ENCODE results near the gene KLK11.

Gene KLK11

GRCh38 chr19:51064534-51065220 is 38.3 kb upstream of the KLK11 start, which contains the start of gene KLK13:
KLK13 (minus strand) TSS chr19:51065092; CDS start chr19:51065067, 25 bp downstream.
- no peak for DNase-seq (ENCODE audit: extremely low read depth, low read depth)
- TF ChIP-seq CTCF (IDR thresholded peaks at IDR 0.05; ENCODE audit: low read depth, low read length, missing control alignments) = no peak
- H3K4me3 ChIP-seq (replicated peaks; ENCODE audit: low read depth, low read length) = no peak within 1 kb of the TSS

GRCh38 chr19:51063664-51064063 is 37.2 kb upstream of the KLK11 start:
- DNase-seq (ENCODE audit: extremely low read depth, low read depth) = no peak
- TF ChIP-seq CTCF (IDR thresholded peaks at IDR 0.05; ENCODE audit: low read depth, low read length, missing control alignments) = no peak
- no peak overlapping the region for H3K4me3 ChIP-seq (replicated peaks; ENCODE audit: low read depth, low read length)

GRCh38 chr19:51060973-51061372 is 34.6 kb upstream of the KLK11 start:
- DNase-seq (ENCODE audit: extremely low read depth, low read depth) = no peak
- H3K4me3 ChIP-seq (replicated peaks; ENCODE audit: low read depth, low read length) = no peak overlapping the region
- TF ChIP-seq CTCF (IDR thresholded peaks at IDR 0.05; ENCODE audit: low read depth, low read length, missing control alignments) = no peak

- TF ChIP-seq CTCF (IDR thresholded peaks at IDR 0.05; ENCODE audit: low read depth, low read length, missing control alignments) = no peak
- no peak for DNase-seq (ENCODE audit: extremely low read depth, low read depth)
- no peak overlapping the region for H3K4me3 ChIP-seq (replicated peaks; ENCODE audit: low read depth, low read length)
Measured at GRCh38 chr19:51060336-51060735, 33.9 kb upstream of the KLK11 start.

GRCh38 chr19:51059715-51060114 is 33.3 kb upstream of the KLK11 start:
- H3K4me3 ChIP-seq (replicated peaks; ENCODE audit: low read depth, low read length) = no peak overlapping the region
- DNase-seq (ENCODE audit: extremely low read depth, low read depth) = no peak
- no peak for TF ChIP-seq CTCF (IDR thresholded peaks at IDR 0.05; ENCODE audit: low read depth, low read length, missing control alignments)

- H3K4me3 ChIP-seq (replicated peaks; ENCODE audit: low read depth, low read length) = no peak overlapping the region
- TF ChIP-seq CTCF (IDR thresholded peaks at IDR 0.05; ENCODE audit: low read depth, low read length, missing control alignments) = no peak
- no peak for DNase-seq (ENCODE audit: extremely low read depth, low read depth)
Measured at GRCh38 chr19:51055866-51056265, 29.4 kb upstream of the KLK11 start.

GRCh38 chr19:51047031-51047335 is 20.6 kb upstream of the KLK11 start:
- no peak overlapping the region for H3K4me3 ChIP-seq (replicated peaks; ENCODE audit: low read depth, low read length)
- no peak for TF ChIP-seq CTCF (IDR thresholded peaks at IDR 0.05; ENCODE audit: low read depth, low read length, missing control alignments)
- DNase-seq (ENCODE audit: extremely low read depth, low read depth) = no peak
